ENCODE data around the gene SYNM.

GRCh38 chr15:99137111-99137546, 32.2 kb downstream of the SYNM start:
- TF ChIP-seq POLR2A (IDR thresholded peaks at IDR 0.05; ENCODE audit: low read depth, low read length) (no peak), POLR2AphosphoS5 (IDR thresholded peaks at IDR 0.05; ENCODE audit: low read depth, low read length) (no peak)
